ENCODE data around the gene ZDHHC8. TPM values are rescaled to one million over a fixed set of nuclear protein-coding genes. Genes with fewer than 3 reads are reported as not detected.
A peak's percentile ranks its signal among the peaks of the same experiment; 100 is the strongest.

ZDHHC8 gene
- total and polyA plus RNA-seq, 11 donors = 15.7 to 45.2 (median 38.2) TPM

GRCh38 chr22:20185750-20186149 is 54.1 kb downstream of the ZDHHC8 start:
- ATAC-seq = no peak
- no peak overlapping the region for H3K4me3 ChIP-seq

GRCh38 chr22:20186183-20186870 is 54.7 kb downstream of the ZDHHC8 start:
- Histone ChIP-seq H3K27ac (no peak overlapping the region), H3K9me3 (no peaks in the 10 kb centered on the region), H3K36me3 (no peaks in the 10 kb centered on the region), H3K4me1 (no peaks in the 10 kb centered on the region), H3K4me3 (no peak overlapping the region), H3K27me3 (peaks cover 0 to 7% (median 0%) of the 10 kb centered on the region in 9 donors)
- TF ChIP-seq CTCF (IDR thresholded peaks at IDR 0.05) (peak in 1 of 12 donors; percentile 13), POLR2A (IDR thresholded peaks at IDR 0.05) (no peak)
- intact Hi-C loops (cut with DNase I) = loop anchor here in 1 of 10 donors (2.0 kb wide), 1 partner anchor 14 kb away; no protein-coding TSS in a partner anchor
- DNase-seq (no peak), ATAC-seq (no peak)
- 48 to 63% (median 58%) methylated on average over 10 of the region's 10 CpGs for WGBS, 4 donors

More at GRCh38 chr22:20185750-20186149, 54.1 kb downstream of the ZDHHC8 start:
- Histone ChIP-seq H3K9me3 (no peaks in the 10 kb centered on the region), H3K36me3 (no peaks in the 10 kb centered on the region), H3K27ac (no peak overlapping the region), H3K27me3 (peaks cover 0 to 7% (median 0%) of the 10 kb centered on the region in 9 donors), H3K4me1 (no peaks in the 10 kb centered on the region)
- no peak for DNase-seq
- intact Hi-C loops (cut with DNase I) = loop anchor here in 1 of 10 donors (2.0 kb wide), 1 partner anchor 15 kb away; no protein-coding TSS in a partner anchor
- 55 to 78% (median 59%) methylated on average over 5 to 6 of the region's 6 CpGs for WGBS, 4 donors
- TF ChIP-seq CTCF (IDR thresholded peaks at IDR 0.05) = no peak
- TF ChIP-seq POLR2A (IDR thresholded peaks at IDR 0.05) = no peak

- 69 to 76% (median 72%) methylated on average over 9 to 14 of the region's 14 CpGs for WGBS, 4 donors
- Histone ChIP-seq H3K4me1 (no peaks in the 10 kb centered on the region), H3K27me3 (peaks cover 0 to 7% (median 0%) of the 10 kb centered on the region in 9 donors), H3K9me3 (no peaks in the 10 kb centered on the region), H3K27ac (no peak overlapping the region), H3K36me3 (no peaks in the 10 kb centered on the region), H3K4me3 (no peak overlapping the region)
- DNase-seq (no peak), ATAC-seq (no peak)
- TF ChIP-seq CTCF (IDR thresholded peaks at IDR 0.05) (no peak), POLR2A (IDR thresholded peaks at IDR 0.05) (no peak)
- intact Hi-C loops (cut with DNase I) = loop anchor here in 1 of 10 donors (2.0 kb wide), 1 partner anchor 14 kb away; no protein-coding TSS in a partner anchor
These were observed 55.4 kb downstream of the ZDHHC8 start for GRCh38 chr22:20186871-20187546.
